Suppressor macrophage treated with lipopolysaccharide for 1 hour (primary cell): Measurements from ENCODE around the gene CNTNAP1.

Experiments
- DNase-seq, 3 donors: peaks; one replicate each; pipeline ENCODE4 v3.0.0-alpha.2; 2020 to 2022

The CNTNAP1 gene

DNA sequence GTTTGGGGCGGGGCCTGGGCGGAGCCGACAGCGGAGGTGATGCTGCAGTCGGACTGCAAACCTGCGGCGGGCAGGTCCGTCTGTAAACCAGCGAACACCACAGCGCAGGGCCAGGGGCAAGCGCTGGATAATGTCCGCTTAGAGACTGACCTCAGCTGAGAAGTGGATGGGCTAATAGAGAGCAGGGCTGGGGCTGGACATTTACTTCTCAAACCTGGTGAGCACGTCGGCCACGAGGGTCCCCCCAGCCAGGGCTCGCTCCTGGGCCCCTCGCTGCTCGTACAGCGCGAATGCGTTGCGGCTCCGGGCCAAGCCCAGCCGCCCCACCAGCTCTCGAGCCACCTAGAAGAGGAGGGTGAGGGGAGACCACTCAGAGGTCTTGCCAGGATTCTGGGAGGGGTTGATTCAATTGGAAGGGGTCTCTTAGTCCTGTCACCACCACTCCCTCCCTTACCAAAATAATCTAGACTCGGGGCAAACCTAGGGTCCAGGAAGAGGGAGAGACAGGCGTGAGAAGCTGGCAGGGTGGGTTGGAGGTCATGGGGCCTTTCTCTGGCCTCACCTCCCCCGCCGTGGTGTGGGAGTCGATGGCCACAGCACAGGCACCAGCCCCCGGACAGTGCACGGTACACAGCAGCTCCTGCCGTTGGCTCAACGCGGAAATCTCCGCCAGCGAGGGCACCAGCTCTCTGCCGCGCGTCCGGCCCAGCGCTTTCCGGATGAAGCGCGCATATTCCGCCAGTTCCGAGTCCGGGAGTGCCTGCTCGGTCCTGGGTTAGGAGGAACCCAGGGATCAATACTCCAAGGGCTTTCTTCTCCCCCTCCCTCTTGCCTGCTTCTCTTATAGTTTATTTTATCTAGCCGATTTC, 11.3 kb upstream of the CNTNAP1 start:
- DNase-seq, result peak in 2 of 3 donors; percentile 7 to 23

- DNase-seq, result peak in 1 of 3 donors; percentile 15
These were observed 10.3 kb upstream of the CNTNAP1 start for GRCh38 chr17:42672038-42672437.

DNA sequence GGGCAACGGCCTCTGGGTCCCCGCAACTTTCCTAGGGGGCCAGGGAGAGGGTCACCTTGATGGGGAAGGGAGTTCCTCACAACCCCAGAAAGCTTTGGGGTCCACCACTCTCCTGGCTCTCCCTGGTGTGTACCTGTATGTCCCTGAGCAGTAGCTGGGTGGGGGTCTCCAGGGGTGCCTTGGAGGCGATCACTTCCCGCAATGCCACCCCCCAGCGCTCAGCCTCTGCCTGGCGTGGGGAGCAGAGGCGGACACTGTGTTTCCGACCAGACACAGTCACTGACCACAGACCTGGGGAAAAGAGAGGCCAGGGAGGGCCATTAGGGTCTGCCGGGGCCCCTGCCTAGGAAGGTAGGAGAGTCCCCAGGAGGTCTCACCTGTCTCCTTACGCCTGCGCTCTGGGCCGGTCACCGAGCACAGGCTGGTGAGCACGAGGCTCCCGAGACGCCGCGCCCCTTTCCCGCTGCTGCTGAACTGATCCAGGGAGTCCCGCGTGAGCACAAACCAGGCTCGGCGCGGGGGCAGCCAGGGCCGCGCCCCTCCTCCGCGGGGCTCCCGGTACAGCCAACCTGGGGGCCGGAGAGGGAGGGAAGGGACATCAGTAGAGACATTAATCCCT, 9.0 kb upstream of the CNTNAP1 start:
- DNase-seq, result peak in 1 of 3 donors; percentile 18

- peak; percentile 38 to 66 (median 47) for DNase-seq
These were observed 8.2 kb upstream of the CNTNAP1 start for GRCh38 chr17:42673885-42674754.

DNA sequence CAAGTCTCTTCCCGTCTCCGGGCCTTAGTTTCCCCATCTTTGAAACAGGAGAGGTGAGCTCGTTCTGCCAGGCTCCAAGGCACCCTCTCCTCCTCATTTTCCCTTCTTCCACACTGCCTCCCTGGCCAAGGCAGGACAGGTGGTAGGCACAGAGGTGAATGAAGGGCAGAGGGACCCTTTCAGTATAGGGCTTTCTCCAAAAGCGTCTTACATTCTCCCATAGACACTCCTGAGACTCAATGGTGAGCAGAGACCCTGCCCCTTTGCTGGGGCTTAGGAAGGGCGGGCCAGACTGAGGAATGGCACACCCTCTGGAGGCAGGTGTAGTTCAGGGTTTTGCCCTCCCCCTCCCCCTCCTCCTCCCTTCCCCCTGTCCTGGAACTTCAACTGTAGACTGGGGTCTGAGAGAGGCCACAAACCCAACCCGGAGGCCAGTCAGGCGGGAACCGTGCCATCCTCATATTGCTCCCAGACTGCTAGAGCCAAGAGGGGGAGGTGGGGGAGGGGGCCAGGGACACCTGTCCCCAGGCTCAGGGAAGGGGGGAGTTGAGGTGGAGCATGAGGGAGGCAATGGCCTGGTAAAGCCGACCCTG, 7.5 kb upstream of the CNTNAP1 start:
- peak in 1 of 3 donors; percentile 16 for DNase-seq

GRCh38 chr17:42675348-42675964, 6.9 kb upstream of the CNTNAP1 start:
- no peak for DNase-seq

GRCh38 chr17:42675965-42676423, 6.3 kb upstream of the CNTNAP1 start:
- peak; percentile 20 to 42 (median 31) for DNase-seq

DNA sequence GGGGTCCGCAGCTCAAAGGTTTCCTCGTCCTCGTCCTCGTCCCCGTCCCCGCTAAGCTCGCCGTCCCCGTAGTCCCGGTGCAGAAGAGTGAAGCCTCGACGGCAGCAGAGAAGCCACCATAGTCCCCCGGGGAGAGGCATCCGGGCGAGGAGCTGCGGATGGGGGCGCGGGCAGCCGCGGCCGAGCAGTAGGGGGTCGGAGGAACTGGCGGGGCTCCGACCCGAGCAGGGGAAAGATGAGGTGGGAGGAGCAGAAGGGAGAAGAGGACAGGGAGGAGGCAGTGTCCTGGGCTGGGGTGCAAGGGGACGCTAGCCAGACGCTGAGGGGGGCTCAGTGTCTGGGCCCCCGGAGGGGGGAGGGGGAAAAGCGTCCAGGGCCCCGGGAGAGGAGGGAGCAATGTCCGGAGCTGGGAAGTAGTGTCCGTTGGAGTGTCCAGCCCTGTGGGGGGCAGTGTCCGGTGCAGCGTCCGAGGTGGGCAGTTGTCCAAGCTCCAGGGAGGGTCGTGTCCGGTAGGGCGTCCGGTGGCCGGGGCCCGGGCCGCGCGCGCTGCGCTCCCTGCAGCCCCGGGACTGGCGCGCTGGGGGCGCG, 5.8 kb upstream of the CNTNAP1 start, which contains the start of gene PLEKHH3:
TSS of gene PLEKHH3 (minus strand) at position 571 of the 588 bp plus-strand sequence. CDS start at position 140, 431 bp downstream.
- no peak for DNase-seq

DNA sequence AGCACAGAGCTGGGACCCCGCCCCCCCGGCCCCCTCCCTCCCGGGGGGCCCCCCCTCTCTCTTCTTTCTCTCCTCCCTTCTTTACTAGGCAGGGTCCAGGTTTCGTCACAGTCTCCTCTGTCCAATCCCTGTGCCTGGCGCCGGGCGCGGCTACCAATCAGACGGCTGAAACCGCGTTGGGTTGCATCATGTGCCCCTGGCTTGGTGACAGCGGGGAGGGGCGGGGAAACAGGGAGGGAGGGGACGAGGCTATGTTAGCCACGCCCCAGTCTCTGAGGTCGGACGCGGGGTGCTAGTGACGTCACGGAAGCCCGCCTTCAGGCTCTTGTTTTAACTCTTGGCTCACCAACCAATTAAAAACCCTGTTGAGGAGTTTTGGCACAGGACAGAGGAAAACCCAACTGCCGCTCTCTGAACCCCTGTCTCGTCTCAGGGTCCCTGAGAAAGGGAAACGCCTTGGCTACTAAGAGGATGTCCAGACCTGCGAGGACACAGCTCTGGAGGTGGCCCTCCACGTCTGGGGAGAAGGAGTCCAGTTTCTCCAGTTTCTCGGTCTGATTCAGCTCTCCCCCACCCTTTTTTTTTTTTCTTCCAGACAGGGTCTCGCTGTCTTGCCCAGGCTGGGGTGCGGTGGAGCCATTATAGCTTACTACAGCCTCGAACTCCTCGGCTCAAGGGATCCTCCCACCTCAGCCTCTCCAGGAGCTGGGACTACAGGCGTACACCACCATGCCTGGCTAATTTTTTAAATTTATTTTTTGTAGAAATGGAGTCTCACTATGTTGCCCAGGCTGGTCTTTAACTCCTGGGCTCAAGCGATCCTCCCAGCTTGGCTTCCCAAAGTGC, 5.1 kb upstream of the CNTNAP1 start:
- DNase-seq, result peak; percentile 99 to 100 (median 100)

DNA sequence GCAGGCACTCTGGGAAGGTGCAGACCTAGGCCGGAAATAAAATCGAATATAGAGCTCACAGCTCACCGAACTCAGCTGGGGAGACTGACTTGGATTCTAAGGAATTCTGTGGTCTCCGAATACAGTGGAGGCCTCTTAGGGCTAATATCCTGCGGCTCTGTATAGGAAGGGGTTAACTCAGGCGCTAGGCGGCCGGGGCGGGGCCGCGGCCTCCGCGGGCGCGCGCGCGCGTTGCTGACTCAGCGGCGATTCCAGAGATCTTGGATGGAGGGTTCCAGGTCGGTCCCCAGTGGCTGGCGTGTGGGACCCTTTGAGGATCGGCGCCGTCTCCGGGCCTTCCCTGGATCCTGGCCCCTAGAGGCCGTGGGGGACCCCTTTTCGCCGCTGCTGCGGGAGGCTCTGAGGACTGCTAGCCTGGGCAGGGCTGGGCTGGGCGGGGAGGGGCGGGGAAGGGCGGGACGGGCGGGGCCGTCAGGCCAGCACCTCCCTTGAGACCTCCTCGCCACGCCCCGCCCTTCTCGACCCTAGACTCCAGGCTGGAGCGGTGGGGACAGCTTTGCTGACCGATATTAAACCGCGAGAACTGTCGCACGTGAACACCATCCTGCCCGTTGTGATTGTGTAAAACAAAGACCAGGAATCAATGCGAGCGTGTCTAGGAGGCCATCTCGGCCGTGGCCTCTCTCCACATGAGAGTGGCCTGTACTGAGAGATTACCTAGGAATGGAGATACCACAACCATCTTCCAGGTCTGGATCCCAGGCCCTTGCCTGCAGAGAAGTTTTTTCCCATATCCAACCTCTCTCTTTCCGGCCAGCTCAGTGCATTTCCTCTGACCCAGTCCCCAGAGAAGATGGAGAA, 4.2 kb upstream of the CNTNAP1 start:
- peak; percentile 83 to 94 (median 90) for DNase-seq

GRCh38 chr17:42678951-42679491, 3.3 kb upstream of the CNTNAP1 start:
- DNase-seq, result peak; percentile 80 to 86 (median 84)

- peak; percentile 80 to 92 (median 86) for DNase-seq
These were observed 2.6 kb upstream of the CNTNAP1 start for GRCh38 chr17:42679492-42680330.

GRCh38 chr17:42680331-42680808, 2.0 kb upstream of the CNTNAP1 start:
- DNase-seq, result peak in 1 of 3 donors; percentile 15

DNA sequence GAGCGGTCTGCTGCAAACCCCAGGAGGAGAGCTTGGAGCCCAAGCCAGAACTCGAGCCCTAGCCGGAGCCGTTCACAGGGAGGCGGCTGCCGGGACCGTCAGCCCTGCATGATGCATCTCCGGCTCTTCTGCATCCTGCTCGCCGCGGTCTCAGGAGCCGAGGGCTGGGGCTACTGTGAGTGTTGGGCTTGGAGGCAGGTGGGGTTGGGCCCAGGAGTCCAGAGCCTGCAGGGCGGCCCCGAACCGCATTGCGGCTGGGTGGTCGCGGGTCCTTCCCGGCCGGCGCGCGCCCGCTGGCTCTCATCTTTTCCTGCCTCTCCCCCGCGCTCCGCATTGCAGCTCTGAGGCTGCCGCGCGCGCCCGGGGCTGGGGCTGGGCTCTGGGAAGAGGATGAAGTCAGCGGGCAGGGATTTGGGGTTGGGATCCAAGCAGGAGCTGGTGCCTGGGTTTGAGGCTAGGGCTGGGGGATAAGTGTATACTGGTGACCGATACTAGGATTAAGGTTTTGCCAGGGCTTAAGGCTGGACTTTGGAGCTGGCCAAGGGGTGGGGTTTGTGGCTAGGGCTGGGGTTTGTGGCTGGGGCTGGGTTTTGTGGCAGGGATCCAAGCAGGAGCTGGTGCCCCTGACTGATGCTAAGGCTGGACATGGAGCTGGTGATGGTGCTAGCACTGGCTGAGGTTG, 532 bp downstream of the CNTNAP1 start:
- DNase-seq, result peak; percentile 33 to 54 (median 41)

GRCh38 chr17:42683407-42684034, 1.2 kb downstream of the CNTNAP1 start:
- peak; percentile 20 to 32 (median 22) for DNase-seq

DNA sequence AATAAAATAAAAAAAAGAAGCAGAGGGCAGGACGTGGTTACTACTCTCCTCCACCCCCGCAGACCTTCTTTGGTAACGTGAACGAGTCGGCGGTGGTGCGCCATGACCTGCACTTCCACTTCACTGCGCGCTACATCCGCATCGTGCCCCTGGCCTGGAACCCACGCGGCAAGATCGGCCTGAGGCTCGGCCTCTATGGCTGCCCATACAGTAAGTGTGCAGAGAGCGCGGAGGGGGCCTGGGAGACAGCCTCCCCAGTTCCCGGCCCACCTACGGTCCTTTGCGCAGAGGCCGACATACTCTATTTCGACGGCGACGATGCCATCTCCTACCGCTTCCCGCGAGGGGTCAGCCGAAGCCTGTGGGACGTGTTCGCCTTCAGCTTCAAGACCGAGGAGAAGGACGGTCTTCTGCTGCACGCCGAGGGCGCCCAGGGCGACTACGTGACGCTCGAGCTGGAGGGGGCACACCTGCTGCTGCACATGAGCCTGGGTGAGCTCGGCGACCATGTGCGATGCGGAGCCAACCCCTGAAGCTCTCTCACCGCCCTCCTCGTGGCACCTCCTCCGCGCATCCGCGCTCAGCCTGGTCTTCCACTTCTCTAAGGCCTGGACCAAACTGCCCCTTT, 2.7 kb downstream of the CNTNAP1 start:
- DNase-seq, result no peak
